Embryonic facial prominence (tissue), 1 donor: ENCODE results near the gene CACNA1S.

Source experiments
- DNase-seq: peaks from one replicate; pipeline ENCODE4 v3.0.0-alpha.2; 2016; ENCODE audit errors: extremely low spot score

The CACNA1S gene

GRCh38 chr1:201112173-201112731 is at the start of gene CACNA1S:
Gene CACNA1S, minus strand, starts transcription at chr1:201112426. Its CDS starts 87 bp downstream, at chr1:201112339.
- no peak for DNase-seq

- no peak for DNase-seq
Observed at GRCh38 chr1:201157949-201158348, 45.7 kb upstream of the CACNA1S start.

- DNase-seq: no peak
Observed at GRCh38 chr1:201156819-201157218, 44.6 kb upstream of the CACNA1S start.

- DNase-seq: no peak
Observed at GRCh38 chr1:201156346-201156745, 44.1 kb upstream of the CACNA1S start.

GRCh38 chr1:201155354-201155753 is 43.1 kb upstream of the CACNA1S start:
- no peak for DNase-seq

- DNase-seq: peak; percentile 95
Observed at GRCh38 chr1:201154389-201155165, 42.4 kb upstream of the CACNA1S start, which contains the start of gene TMEM9. Gene TMEM9, minus strand, starts transcription at chr1:201154474. Its CDS starts 551 bp downstream, at chr1:201153923.

- DNase-seq: no peak
Observed at GRCh38 chr1:201153474-201154388, 41.5 kb upstream of the CACNA1S start.

GRCh38 chr1:201149400-201149799 is 37.2 kb upstream of the CACNA1S start:
- DNase-seq: no peak

- no peak for DNase-seq
Observed at GRCh38 chr1:201147396-201148015, 35.3 kb upstream of the CACNA1S start.

- DNase-seq: no peak
Observed at GRCh38 chr1:201146626-201147390, 34.6 kb upstream of the CACNA1S start.

GRCh38 chr1:201145816-201146215 is 33.6 kb upstream of the CACNA1S start:
- no peak for DNase-seq

- no peak for DNase-seq
Observed at GRCh38 chr1:201145132-201145531, 32.9 kb upstream of the CACNA1S start.

GRCh38 chr1:201144701-201145100 is 32.5 kb upstream of the CACNA1S start:
- DNase-seq: no peak

- DNase-seq: no peak
Observed at GRCh38 chr1:201143726-201144635, 31.8 kb upstream of the CACNA1S start.

GRCh38 chr1:201142849-201143725 is 30.9 kb upstream of the CACNA1S start:
- DNase-seq: no peak

- DNase-seq: no peak
Observed at GRCh38 chr1:201142011-201142848, 30.0 kb upstream of the CACNA1S start.

- no peak for DNase-seq
Observed at GRCh38 chr1:201141418-201141817, 29.2 kb upstream of the CACNA1S start.

GRCh38 chr1:201140941-201141260 is 28.7 kb upstream of the CACNA1S start:
- DNase-seq: no peak
